CD4-positive, CD25-positive, alpha-beta regulatory T cell (primary cell): Measurements from ENCODE around the gene SMIM26. TPM values are rescaled to one million over a fixed set of nuclear protein-coding genes. Genes with fewer than 3 reads are reported as not detected.

ENCODE experiments used
- ATAC-seq, 2 donors: fragments of 150-1000 bp; cut with Tn5 transposase; one replicate each; pipeline ENCODE4 v1.10.0; 2021; ENCODE audit warnings: low read depth in 2 of 2, moderate number of reproducible peaks in 2 of 2, moderate library complexity in 1 of 2
- DNase-seq, 3 donors: peaks; one replicate each; pipeline versions ENCODE4 v3.0.0 to v3.0.0-alpha.2; 2012 to 2022; ENCODE audit warnings: mixed read lengths in 1 of 3
- H3K27ac ChIP-seq: one replicate; pipeline ENCODE4 v1.7.0; 2013; ENCODE audit warnings: mild to moderate bottlenecking, low read length; ENCODE audit not compliant: insufficient read depth, poor library complexity, severe bottlenecking
- H3K27me3 ChIP-seq: one replicate; pipeline ENCODE4 v1.7.0; 2013; ENCODE audit warnings: low read length; ENCODE audit not compliant: control insufficient read depth, insufficient read depth
- H3K36me3 ChIP-seq: one replicate; pipeline ENCODE4 v1.7.0; 2013; ENCODE audit warnings: mild to moderate bottlenecking, low read length, moderate library complexity; ENCODE audit not compliant: control insufficient read depth, insufficient read depth
- H3K4me1 ChIP-seq: 2 replicates; pipeline ENCODE4 v1.7.0; 2013; ENCODE audit warnings: mild to moderate bottlenecking, low read length; ENCODE audit not compliant: insufficient read depth, control insufficient read depth, poor library complexity, severe bottlenecking
- H3K4me3 ChIP-seq: one replicate; pipeline ENCODE4 v1.7.0; 2013; ENCODE audit warnings: low read depth, mild to moderate bottlenecking, low read length, moderate library complexity
- H3K9me3 ChIP-seq, 2 experiments: 1 replicate in 1 of 2; 2 replicates in 1 of 2; pipeline ENCODE4 v1.7.0; 2013; ENCODE audit warnings: low read length in 2 of 2, mild to moderate bottlenecking in 1 of 2, moderate library complexity in 1 of 2; ENCODE audit not compliant: control insufficient read depth in 2 of 2
- H3K27ac Mint-ChIP-seq, 3 donors: one replicate each; pipeline ENCODE4 v1.8.0; 2020 to 2022; ENCODE audit warnings: mild to moderate bottlenecking in 3 of 3, mixed read lengths in 3 of 3, moderate library complexity in 2 of 3
- H3K27me3 Mint-ChIP-seq: one replicate; pipeline ENCODE4 v1.8.0; 2022; ENCODE audit warnings: mild to moderate bottlenecking, mixed read lengths
- H3K36me3 Mint-ChIP-seq: one replicate; pipeline ENCODE4 v1.8.0; 2020; ENCODE audit warnings: mixed read lengths
- H3K4me1 Mint-ChIP-seq, 4 donors: one replicate each; pipeline ENCODE4 v1.8.0; 2020 to 2022; ENCODE audit warnings: mixed read lengths in 4 of 4, mild to moderate bottlenecking in 1 of 4
- H3K4me3 Mint-ChIP-seq, 4 donors: one replicate each; pipeline ENCODE4 v1.8.0; 2020 to 2022; ENCODE audit warnings: mild to moderate bottlenecking in 4 of 4, mixed read lengths in 4 of 4, moderate library complexity in 3 of 4
- H3K9me3 Mint-ChIP-seq, 7 donors: one replicate each; pipeline ENCODE4 v1.8.0; 2020 to 2022; ENCODE audit warnings: mixed read lengths in 7 of 7, mild to moderate bottlenecking in 3 of 7, moderate library complexity in 2 of 7
- polyA plus RNA-seq, 4 donors: library from polyadenylated mRNA; unstranded; fragments of 300-500 nt; fragmentation: Illumina TruSeq; gene quantifications; one replicate each; pipeline ENCODE4 v1.2.3, GENCODE V29; 2021
- total RNA-seq: library from RNA; stranded (reverse); gene quantifications from one replicate; pipeline ENCODE4 v1.2.3, GENCODE V29; 2022

The SMIM26 gene
- total and polyA plus RNA-seq, 5 donors from 2014 or later = 46.0 to 255 (median 241) TPM

GRCh38 chr20:18532626-18533025 is 34.6 kb upstream of the SMIM26 start:
- Histone ChIP-seq H3K36me3 (peaks cover 83% of the 10 kb centered on the region), H3K27ac (no peak overlapping the region), H3K27me3 (no peaks in the 10 kb centered on the region), H3K4me3 (no peak overlapping the region), H3K4me1 (no peaks in the 10 kb centered on the region), H3K9me3 (no peaks in the 10 kb centered on the region)
- ATAC-seq = no peak
- Mint-ChIP-seq H3K4me3 (no peak overlapping the region), H3K9me3 (peaks cover 0 to 4% (median 0%) of the 10 kb centered on the region in 7 donors), H3K27me3 (no peaks in the 10 kb centered on the region), H3K27ac (peak overlapping the region in 2 of 3 donors; percentile 23 to 52), H3K36me3 (peaks cover 59% of the 10 kb centered on the region), H3K4me1 (no peaks in the 10 kb centered on the region)
- DNase-seq = no peak

- no peaks in the 10 kb centered on the region for H3K4me1 ChIP-seq
- peaks cover 0 to 4% (median 0%) of the 10 kb centered on the region in 7 donors for H3K9me3 Mint-ChIP-seq
- no peak overlapping the region for H3K4me3 ChIP-seq
- ATAC-seq = no peak
- peaks cover 57% of the 10 kb centered on the region for H3K36me3 Mint-ChIP-seq
- DNase-seq = no peak
- peaks cover 78% of the 10 kb centered on the region for H3K36me3 ChIP-seq
- H3K9me3 ChIP-seq = no peaks in the 10 kb centered on the region
- peak overlapping the region in 1 of 3 donors; percentile 23 for H3K27ac Mint-ChIP-seq
- H3K27ac ChIP-seq = no peak overlapping the region
- no peaks in the 10 kb centered on the region for H3K27me3 Mint-ChIP-seq
- H3K4me1 Mint-ChIP-seq = no peaks in the 10 kb centered on the region
- H3K4me3 Mint-ChIP-seq = no peak overlapping the region
- no peaks in the 10 kb centered on the region for H3K27me3 ChIP-seq
These were observed 33.7 kb upstream of the SMIM26 start for GRCh38 chr20:18533491-18533890.

GRCh38 chr20:18533978-18534644 is 33.1 kb upstream of the SMIM26 start:
- Mint-ChIP-seq H3K4me3 (no peak overlapping the region), H3K36me3 (peaks cover 51% of the 10 kb centered on the region), H3K27ac (no peak overlapping the region), H3K27me3 (no peaks in the 10 kb centered on the region), H3K9me3 (peaks cover 0 to 4% (median 0%) of the 10 kb centered on the region in 7 donors), H3K4me1 (no peaks in the 10 kb centered on the region)
- H3K27me3 ChIP-seq = no peaks in the 10 kb centered on the region
- ATAC-seq (no peak), DNase-seq (no peak)
- H3K4me3 ChIP-seq = no peak overlapping the region
- H3K4me1 ChIP-seq = no peaks in the 10 kb centered on the region
- H3K36me3 ChIP-seq = peaks cover 72% of the 10 kb centered on the region
- H3K27ac ChIP-seq = no peak overlapping the region
- H3K9me3 ChIP-seq = no peaks in the 10 kb centered on the region

GRCh38 chr20:18537651-18538050 is 29.6 kb upstream of the SMIM26 start:
- Mint-ChIP-seq H3K27me3 (no peaks in the 10 kb centered on the region), H3K27ac (no peak overlapping the region), H3K4me1 (peaks cover 0 to 5% (median 0%) of the 10 kb centered on the region in 4 donors), H3K36me3 (peaks cover 45% of the 10 kb centered on the region), H3K4me3 (no peak overlapping the region), H3K9me3 (peaks cover 0 to 4% (median 0%) of the 10 kb centered on the region in 7 donors)
- DNase-seq = no peak
- Histone ChIP-seq H3K27me3 (no peaks in the 10 kb centered on the region), H3K4me1 (no peaks in the 10 kb centered on the region), H3K9me3 (no peaks in the 10 kb centered on the region), H3K36me3 (peaks cover 73% of the 10 kb centered on the region), H3K27ac (no peak overlapping the region), H3K4me3 (no peak overlapping the region)
- ATAC-seq = no peak

GRCh38 chr20:18541741-18542140 is 25.5 kb upstream of the SMIM26 start:
- Histone ChIP-seq H3K4me1 (no peaks in the 10 kb centered on the region), H3K27ac (no peak overlapping the region), H3K27me3 (no peaks in the 10 kb centered on the region), H3K36me3 (peaks cover 73% of the 10 kb centered on the region), H3K9me3 (no peaks in the 10 kb centered on the region), H3K4me3 (no peak overlapping the region)
- Mint-ChIP-seq H3K36me3 (peaks cover 51% of the 10 kb centered on the region), H3K4me3 (no peak overlapping the region), H3K9me3 (peaks cover 0 to 2% (median 0%) of the 10 kb centered on the region in 7 donors), H3K27ac (no peak overlapping the region), H3K27me3 (no peaks in the 10 kb centered on the region), H3K4me1 (peaks cover 0 to 5% (median 0%) of the 10 kb centered on the region in 4 donors)
- DNase-seq = no peak
- no peak for ATAC-seq

- H3K9me3 Mint-ChIP-seq = no peaks in the 10 kb centered on the region
- peak overlapping the region in 1 of 3 donors; percentile 13 for H3K27ac Mint-ChIP-seq
- no peaks in the 10 kb centered on the region for H3K4me1 ChIP-seq
- H3K27ac ChIP-seq = no peak overlapping the region
- peaks cover 49% of the 10 kb centered on the region for H3K36me3 Mint-ChIP-seq
- peaks cover 0 to 5% (median 0%) of the 10 kb centered on the region in 4 donors for H3K4me1 Mint-ChIP-seq
- ATAC-seq = no peak
- no peaks in the 10 kb centered on the region for H3K9me3 ChIP-seq
- DNase-seq = no peak
- H3K4me3 Mint-ChIP-seq = no peak overlapping the region
- no peaks in the 10 kb centered on the region for H3K27me3 ChIP-seq
- no peak overlapping the region for H3K4me3 ChIP-seq
- no peaks in the 10 kb centered on the region for H3K27me3 Mint-ChIP-seq
- peaks cover 80% of the 10 kb centered on the region for H3K36me3 ChIP-seq
These were observed 24.0 kb upstream of the SMIM26 start for GRCh38 chr20:18543216-18543615.

- Histone ChIP-seq H3K36me3 (peaks cover 87% of the 10 kb centered on the region), H3K4me3 (no peak overlapping the region), H3K27ac (no peak overlapping the region), H3K9me3 (no peaks in the 10 kb centered on the region), H3K4me1 (no peaks in the 10 kb centered on the region), H3K27me3 (no peaks in the 10 kb centered on the region)
- peak overlapping the region in 1 of 3 donors; percentile 57 for H3K27ac Mint-ChIP-seq
- ATAC-seq (no peak), DNase-seq (no peak)
- H3K4me3 Mint-ChIP-seq = no peak overlapping the region
- H3K4me1 Mint-ChIP-seq = peaks cover 0 to 5% (median 0%) of the 10 kb centered on the region in 4 donors
- H3K27me3 Mint-ChIP-seq = no peaks in the 10 kb centered on the region
- H3K36me3 Mint-ChIP-seq = peaks cover 52% of the 10 kb centered on the region
- H3K9me3 Mint-ChIP-seq = no peaks in the 10 kb centered on the region
These were observed 23.3 kb upstream of the SMIM26 start for GRCh38 chr20:18543932-18544331.

GRCh38 chr20:18545566-18545965 is 21.7 kb upstream of the SMIM26 start:
- no peaks in the 10 kb centered on the region for H3K9me3 Mint-ChIP-seq
- H3K9me3 ChIP-seq = no peaks in the 10 kb centered on the region
- no peak overlapping the region for H3K4me3 Mint-ChIP-seq
- H3K27ac Mint-ChIP-seq = no peak overlapping the region
- no peak overlapping the region for H3K4me3 ChIP-seq
- H3K36me3 Mint-ChIP-seq = peaks cover 49% of the 10 kb centered on the region
- H3K27ac ChIP-seq = no peak overlapping the region
- no peaks in the 10 kb centered on the region for H3K4me1 Mint-ChIP-seq
- ATAC-seq = no peak
- no peaks in the 10 kb centered on the region for H3K27me3 ChIP-seq
- H3K4me1 ChIP-seq = no peaks in the 10 kb centered on the region
- no peaks in the 10 kb centered on the region for H3K27me3 Mint-ChIP-seq
- peaks cover 92% of the 10 kb centered on the region for H3K36me3 ChIP-seq
- no peak for DNase-seq
